B cell (primary cell): ENCODE data around the gene FBXO28. TPM values are rescaled to one million over a fixed set of nuclear protein-coding genes. Genes with fewer than 3 reads are reported as not detected.

Experiments
- ATAC-seq: fragments of 200-7000 bp; cut with Tn5 transposase; one replicate; pipeline ENCODE4 v1.10.0; 2021; ENCODE audit warnings: low read depth, mild to moderate bottlenecking, moderate number of reproducible peaks, moderate library complexity
- CTCF ChIA-PET: fragments of 350-600 bp; sonication (Branson Sonifier 250); formaldehyde crosslinking; loops from one replicate; lab custom pipeline; 2021; ENCODE audit warnings: antibody characterized with exemption, inconsistent platforms; lab: Charles Lee
- POLR2A ChIA-PET: fragments of 350-600 bp; sonication (Branson Sonifier 250); formaldehyde crosslinking; loops from one replicate; lab custom pipeline; 2021; ENCODE audit warnings: antibody characterized with exemption; lab: Charles Lee
- DNase-seq: peaks from one replicate; pipeline ENCODE4 v3.0.0; 2013
- H2AFZ ChIP-seq: 2 replicates; pipeline ENCODE4 v1.6.1; 2012; ENCODE audit warnings: mild to moderate bottlenecking, low read depth, low read length; ENCODE audit not compliant: insufficient read depth, poor library complexity, severe bottlenecking
- H3K27ac ChIP-seq, 2 donors: 1 replicate in 1 of 2; 2 replicates in 1 of 2; pipeline ENCODE4 v1.5.1; 2012 to 2013; ENCODE audit warnings: low read length in 2 of 2, mild to moderate bottlenecking in 2 of 2, moderate library complexity in 1 of 2
- H3K27me3 ChIP-seq, 4 experiments: fragments of 200-600 bp in 1 of 4; sonication (generic) in 1 of 4; replicated peaks in 1 of 4; 1 replicate in 2 of 4; 2 replicates in 2 of 4; pipeline versions ENCODE4 v1.6.1 to v1.7.0; 2013 to 2016; ENCODE audit warnings: low read length in 3 of 4, mild to moderate bottlenecking in 2 of 4, mixed read lengths in 1 of 4, moderate library complexity in 1 of 4; ENCODE audit not compliant: insufficient read depth in 4 of 4, control insufficient read depth in 3 of 4; ENCODE audit errors: control extremely low read depth in 1 of 4
- H3K36me3 ChIP-seq, 2 experiments: replicated peaks in 1 of 2; 1 replicate in 1 of 2; 2 replicates in 1 of 2; pipeline versions ENCODE4 v1.6.1 to v1.7.1; 2013; ENCODE audit warnings: low read length in 1 of 2; ENCODE audit not compliant: insufficient read depth in 2 of 2, control insufficient read depth in 1 of 2; ENCODE audit errors: control extremely low read depth in 1 of 2, extremely low read depth in 1 of 2
- H3K4me1 ChIP-seq, 2 donors: fragments of 200-600 bp in 1 of 2; sonication (generic) in 1 of 2; 1 replicate in 1 of 2; 2 replicates in 1 of 2; pipeline versions ENCODE4 v1.5.1 to v1.6.1; 2013 to 2017; ENCODE audit warnings: low read length in 2 of 2; ENCODE audit not compliant: control insufficient read depth in 2 of 2, insufficient read depth in 2 of 2
- H3K4me2 ChIP-seq: replicated peaks from 2 replicates; pipeline ENCODE3; 2012; ENCODE audit warnings: mild to moderate bottlenecking, low read depth, low read length; ENCODE audit not compliant: poor library complexity, severe bottlenecking
- H3K4me3 ChIP-seq, 5 experiments: fragments of 200-600 bp in 1 of 5; sonication (generic) in 1 of 5; 1 replicate in 3 of 5; 2 replicates in 2 of 5; pipeline versions ENCODE4 v1.5.1 to v1.7.0; 2011 to 2016; ENCODE audit warnings: low read length in 4 of 5, mild to moderate bottlenecking in 4 of 5, low read depth in 2 of 5, control low read depth in 1 of 5, moderate library complexity in 1 of 5; ENCODE audit not compliant: insufficient read depth in 1 of 5; ENCODE audit errors: control extremely low read depth in 1 of 5, extremely low read depth in 1 of 5
- H3K79me2 ChIP-seq: fragments of 200-600 bp; sonication (generic); one replicate; pipeline ENCODE4 v1.6.0; 2016; ENCODE audit warnings: low read length; ENCODE audit not compliant: control insufficient read depth, insufficient read depth
- H3K9ac ChIP-seq: fragments of 200-600 bp; sonication (generic); 2 replicates; pipeline ENCODE4 v1.6.1; 2017; ENCODE audit warnings: mild to moderate bottlenecking, low read length, moderate library complexity
- H3K9me3 ChIP-seq, 3 donors: one replicate each; pipeline versions ENCODE4 v1.6.1 to v1.7.1; 2013; ENCODE audit warnings: low read length in 2 of 3; ENCODE audit not compliant: control insufficient read depth in 2 of 3, insufficient read depth in 1 of 3; ENCODE audit errors: control extremely low read depth in 1 of 3
- H4K20me1 ChIP-seq: 2 replicates; pipeline ENCODE4 v1.6.0; 2012; ENCODE audit warnings: mild to moderate bottlenecking, low read length; ENCODE audit not compliant: insufficient read depth, control insufficient read depth, poor library complexity, severe bottlenecking
- H3K27ac Mint-ChIP-seq: one replicate; pipeline ENCODE4 v1.8.0; 2021; ENCODE audit warnings: mixed read lengths
- H3K27me3 Mint-ChIP-seq: one replicate; pipeline ENCODE4 v1.8.0; 2021; ENCODE audit warnings: mixed read lengths
- H3K4me1 Mint-ChIP-seq: one replicate; pipeline ENCODE4 v1.8.0; 2021; ENCODE audit warnings: mixed read lengths
- H3K4me3 Mint-ChIP-seq: one replicate; pipeline ENCODE4 v1.8.0; 2021; ENCODE audit warnings: mixed read lengths
- H3K9me3 Mint-ChIP-seq: one replicate; pipeline ENCODE4 v1.8.0; 2022; ENCODE audit warnings: mixed read lengths; ENCODE audit not compliant: insufficient read depth
- CTCF ChIP-seq: fragments of 200-600 bp; IDR thresholded peaks from one replicate; pipeline ENCODE4 v1.8.0; 2022; ENCODE audit warnings: antibody characterized with exemption, mild to moderate bottlenecking
- EZH2 ChIP-seq: IDR thresholded peaks from 2 replicates; pipeline ENCODE4 v1.6.1; 2012; ENCODE audit warnings: borderline replicate concordance, low read depth, mild to moderate bottlenecking, moderate library complexity, low read length; ENCODE audit not compliant: insufficient read depth, poor library complexity, severe bottlenecking
- WGBS: methylation state at CpG from one replicate; pipeline ENCODE4 v1.1.5; 2013; ENCODE audit warnings: missing lambda C conversion rate; ENCODE audit not compliant: insufficient coverage; 5-methylcytosine and 5-hydroxymethylcytosine counted together
- intact Hi-C: fragments of 100-400 bp; cut with micrococcal nuclease; formaldehyde crosslinking; loops from one replicate; pipeline ENCODE4 v1.10.0; 2022
- polyA plus RNA-seq: library from polyadenylated mRNA; depleted of rRNA; stranded (reverse); fragments of >200 nt; gene quantifications from 2 replicates; pipeline ENCODE4 v1.2.3, GENCODE V29; 2012
- total RNA-seq, 2 donors: library from RNA; stranded (reverse); fragments of 120-200 nt in 1 of 2; gene quantifications; 1 replicate in 1 of 2; 2 replicates in 1 of 2; pipeline versions ENCODE4 v1.2.3 to v1.2.4, GENCODE V29; 2013 to 2022

The FBXO28 gene
- total and polyA plus RNA-seq, 2 donors (not counting 1 experiment from before 2014, with no cell fraction given), result 17.5 to 39.7 TPM

- peak overlapping the region in 1 of 5 experiments; percentile 82 for H3K4me3 ChIP-seq
- H3K79me2 ChIP-seq, result peaks cover 70% of the 10 kb centered on the region
- Mint-ChIP-seq H3K9me3 (no peaks in the 10 kb centered on the region), H3K4me3 (peak overlapping the region; percentile 93), H3K4me1 (peaks cover 49% of the 10 kb centered on the region), H3K27me3 (no peaks in the 10 kb centered on the region), H3K27ac (peak overlapping the region; percentile 93)
- POLR2A ChIA-PET, result interaction anchor here (3.4 kb wide), 1 partner anchor 60 kb away, joined by 21 read pairs; no protein-coding TSS in a partner anchor
- peaks cover 0 to 6% (median 0%) of the 10 kb centered on the region in 3 donors for H3K9me3 ChIP-seq
- peaks cover 1 to 8% of the 10 kb centered on the region in 2 experiments for H3K36me3 ChIP-seq
- peak overlapping the region in 1 of 2 donors; percentile 90 for H3K27ac ChIP-seq
- intact Hi-C loops, result no loop called here
- 91% methylated on average over 6 of the region's 8 CpGs for WGBS
- H3K4me1 ChIP-seq, result peaks cover 51% of the 10 kb centered on the region in 2 donors
- DNase-seq (no peak), ATAC-seq (no peak)
- TF ChIP-seq CTCF (no peak), EZH2 (no peak)
- H3K9ac ChIP-seq, result no peak overlapping the region
- CTCF ChIA-PET, result interaction anchor here (1.5 kb wide), 1 partner anchor 69 kb away, joined by 4 read pairs; no protein-coding TSS in a partner anchor
- no peak overlapping the region for H2AFZ ChIP-seq
- peak overlapping the region; percentile 78 for H3K4me2 ChIP-seq
- peaks cover 60% of the 10 kb centered on the region for H4K20me1 ChIP-seq
- no peaks in the 10 kb centered on the region for H3K27me3 ChIP-seq
These were observed 71.3 kb downstream of the FBXO28 start for GRCh38 chr1:224185208-224185607.

GRCh38 chr1:224188286-224188685, 74.4 kb downstream of the FBXO28 start:
- Histone ChIP-seq H3K4me1 (peaks cover 40 to 46% of the 10 kb centered on the region in 2 donors), H3K4me2 (no peak overlapping the region), H2AFZ (no peak overlapping the region), H3K9me3 (peaks cover 0 to 6% (median 0%) of the 10 kb centered on the region in 3 donors), H3K27ac (peak overlapping the region in 1 of 2 donors; percentile 7), H3K4me3 (no peak overlapping the region), H3K36me3 (peaks cover 1 to 27% of the 10 kb centered on the region in 2 experiments), H3K9ac (no peak overlapping the region), H4K20me1 (peaks cover 69% of the 10 kb centered on the region), H3K79me2 (peaks cover 93% of the 10 kb centered on the region), H3K27me3 (no peaks in the 10 kb centered on the region)
- no peak overlapping the region for H3K4me3 Mint-ChIP-seq
- H3K27ac Mint-ChIP-seq, result no peak overlapping the region
- H3K9me3 Mint-ChIP-seq, result no peaks in the 10 kb centered on the region
- H3K27me3 Mint-ChIP-seq, result no peaks in the 10 kb centered on the region
- TF ChIP-seq CTCF (no peak), EZH2 (no peak)
- ChIA-PET CTCF (no interaction called here), POLR2A (interaction anchor here (0.7 kb wide), 1 partner anchor 46 kb away, joined by 3 read pairs; no protein-coding TSS in a partner anchor)
- no peak for DNase-seq
- WGBS, result no CpG with 5 or more reads among the region's 2 CpGs
- intact Hi-C loops, result no loop called here
- ATAC-seq, result no peak
- H3K4me1 Mint-ChIP-seq, result peaks cover 42% of the 10 kb centered on the region
